Superior temporal gyrus (tissue), 1 donor: ENCODE data around the gene NXT1.

Experiments used
- DNase-seq: peaks from one replicate; pipeline ENCODE4 v3.0.0-alpha.2; 2016; ENCODE audit errors: extremely low spot score

Gene NXT1

DNA sequence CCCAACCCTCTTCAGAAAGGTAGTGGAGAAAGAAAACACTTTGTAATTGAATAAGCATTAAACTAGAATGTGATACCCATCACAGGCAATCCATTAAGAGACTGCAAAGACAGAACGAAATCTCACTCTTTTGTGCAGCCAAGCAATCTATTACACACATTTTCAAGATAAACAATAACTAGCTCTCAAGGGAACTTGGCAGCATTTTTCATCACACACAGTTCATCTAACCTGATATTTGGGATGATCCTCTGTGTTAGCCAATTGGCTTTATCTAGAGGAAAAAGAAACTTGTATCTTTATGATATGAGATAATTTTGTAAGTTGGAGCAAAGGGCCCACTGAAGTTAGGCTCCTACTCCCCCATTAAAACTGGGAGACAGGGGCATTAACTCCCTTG, 9.9 kb downstream of the NXT1 start:
- DNase-seq = no peak

DNA sequence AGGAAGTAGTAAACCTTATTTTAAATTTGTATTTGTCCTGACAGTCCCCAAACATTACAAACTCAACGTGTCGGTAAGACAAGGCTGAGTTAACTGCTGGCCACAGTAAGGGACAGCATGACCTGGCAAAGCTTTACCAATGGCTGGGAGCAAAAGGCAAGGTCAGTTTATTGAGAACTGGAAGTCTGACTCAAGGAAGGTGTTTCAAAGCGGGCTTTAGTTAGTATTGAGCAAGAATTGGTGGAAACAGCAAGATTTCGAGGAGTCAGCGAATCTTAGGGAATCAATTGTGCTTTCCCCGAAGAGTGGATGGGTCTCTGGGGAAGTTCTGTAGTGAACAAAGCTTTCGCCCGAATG, 10.5 kb downstream of the NXT1 start:
- peak; percentile 60 for DNase-seq

DNA sequence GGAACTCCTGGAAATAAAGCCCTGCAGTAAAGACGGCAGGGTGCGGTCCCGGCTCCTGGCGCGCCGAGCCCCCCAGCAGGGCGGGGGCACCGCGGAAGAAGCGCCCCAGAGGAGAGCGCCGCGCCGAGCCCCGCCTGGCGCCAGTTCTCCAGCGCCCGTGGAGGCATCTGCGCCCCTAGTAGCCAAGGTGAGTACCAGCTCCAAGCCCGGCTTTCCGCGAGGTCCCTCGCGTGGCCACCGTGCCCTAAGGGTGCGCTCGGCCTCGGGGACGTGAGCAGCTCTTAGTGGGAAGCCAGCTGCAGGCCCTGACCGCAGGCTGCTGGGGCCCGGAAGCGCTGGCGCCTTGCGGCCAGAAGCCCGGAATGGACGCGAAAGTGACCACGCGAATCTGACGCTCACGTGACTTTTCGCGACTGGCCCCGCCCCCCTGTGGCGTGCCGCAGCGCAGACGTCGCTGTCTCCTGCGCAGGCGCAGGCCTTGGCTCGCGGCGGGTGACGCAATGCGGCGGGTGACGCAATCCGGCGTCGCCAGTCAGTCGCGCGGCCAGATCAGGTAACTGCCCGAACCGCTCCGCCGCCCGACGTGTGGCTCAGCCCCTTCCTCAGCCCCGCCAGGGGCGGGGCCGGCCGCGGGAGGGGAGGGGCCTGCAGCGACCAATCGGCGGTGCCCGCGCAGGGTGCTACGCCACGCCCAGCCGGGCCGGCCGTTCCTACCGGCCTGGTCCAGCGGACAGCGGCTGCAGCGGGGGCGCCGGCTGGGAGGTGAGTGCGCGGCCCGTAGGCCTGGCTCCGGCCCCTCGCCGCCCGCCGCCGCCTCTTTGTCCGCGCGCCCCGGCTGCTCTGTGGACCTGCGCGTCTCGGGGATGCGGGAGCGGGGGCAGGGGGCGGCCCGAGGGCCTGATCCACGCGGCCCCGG, 11.1 kb downstream of the NXT1 start, which contains the start of gene GZF1:
Gene GZF1 (plus strand): TSS at position 707 of the 916 bp plus-strand sequence. CDS start 2,202 bp downstream, outside the sequence.
- peak; percentile 98 for DNase-seq

GRCh38 chr20:23362392-23363256, 12.0 kb downstream of the NXT1 start:
- DNase-seq = no peak

- no peak for DNase-seq
Measured at GRCh38 chr20:23363257-23363649, 12.7 kb downstream of the NXT1 start.

GRCh38 chr20:23365390-23366165, 15.0 kb downstream of the NXT1 start:
- no peak for DNase-seq

GRCh38 chr20:23366384-23366783, 15.8 kb downstream of the NXT1 start:
- no peak for DNase-seq

GRCh38 chr20:23367770-23368169, 17.2 kb downstream of the NXT1 start:
- DNase-seq = no peak

- no peak for DNase-seq
Measured at GRCh38 chr20:23368316-23369071, 17.9 kb downstream of the NXT1 start.

- DNase-seq = no peak
Measured at GRCh38 chr20:23369072-23369823, 18.7 kb downstream of the NXT1 start.

GRCh38 chr20:23370274-23370673, 19.7 kb downstream of the NXT1 start:
- DNase-seq = no peak

DNA sequence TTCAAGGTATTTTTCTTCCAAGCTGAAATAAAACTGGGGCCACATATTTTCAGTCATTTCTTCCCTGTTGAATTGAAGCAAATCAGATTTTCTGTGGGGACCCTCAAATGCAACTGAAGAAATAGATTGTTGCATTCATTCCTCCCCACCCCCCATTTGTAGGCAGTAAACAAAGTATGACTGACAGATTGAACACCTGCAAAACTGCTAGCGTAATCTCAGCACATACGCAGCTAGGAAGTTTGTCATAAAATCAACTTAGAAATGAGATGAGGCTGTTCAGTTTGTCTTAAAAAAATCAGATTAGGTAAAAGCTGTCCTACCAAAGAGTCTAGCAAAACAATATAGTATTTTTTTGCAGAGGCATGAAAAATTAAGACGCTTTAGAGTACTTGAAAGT, 20.3 kb downstream of the NXT1 start:
- no peak for DNase-seq

DNA sequence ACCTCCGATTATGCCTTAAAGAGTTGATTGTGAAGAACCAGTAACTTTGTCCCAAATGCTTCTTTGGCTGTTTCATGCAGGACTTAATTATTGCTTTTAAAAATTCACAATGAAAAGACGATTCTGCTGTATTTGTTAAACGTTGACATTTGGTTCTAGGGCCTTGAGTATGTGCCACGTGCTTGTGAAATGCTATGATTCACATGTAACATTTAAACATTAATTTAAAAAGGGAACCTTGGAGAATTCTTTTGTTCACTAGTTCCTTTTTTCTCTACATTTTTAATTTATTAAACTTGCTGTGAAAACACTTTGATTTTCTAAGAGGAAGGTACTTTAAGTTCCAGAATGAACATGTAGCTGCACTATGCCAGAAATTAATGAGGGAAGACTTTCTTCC, 20.9 kb downstream of the NXT1 start:
- DNase-seq = no peak

DNA sequence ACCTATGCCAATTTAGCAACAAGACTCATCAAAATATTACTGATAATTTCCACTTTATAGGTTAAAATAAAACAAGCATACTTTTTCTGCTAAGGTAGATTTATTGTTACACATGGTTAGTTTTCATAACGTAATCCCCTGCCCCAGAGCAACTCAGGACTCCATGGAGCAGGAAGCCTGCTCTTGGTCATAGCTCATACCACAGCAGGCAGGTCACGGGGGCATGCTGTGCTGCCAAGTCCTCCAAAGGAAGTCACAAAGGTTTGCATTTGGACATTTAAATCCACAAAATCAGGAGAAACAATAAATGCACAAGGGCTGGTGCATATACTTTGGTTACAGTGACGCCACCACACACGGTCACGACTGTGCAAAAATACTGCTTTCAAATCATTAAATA, 23.9 kb downstream of the NXT1 start:
- DNase-seq = no peak

- no peak for DNase-seq
Measured at GRCh38 chr20:23375827-23376226, 25.2 kb downstream of the NXT1 start.

DNA sequence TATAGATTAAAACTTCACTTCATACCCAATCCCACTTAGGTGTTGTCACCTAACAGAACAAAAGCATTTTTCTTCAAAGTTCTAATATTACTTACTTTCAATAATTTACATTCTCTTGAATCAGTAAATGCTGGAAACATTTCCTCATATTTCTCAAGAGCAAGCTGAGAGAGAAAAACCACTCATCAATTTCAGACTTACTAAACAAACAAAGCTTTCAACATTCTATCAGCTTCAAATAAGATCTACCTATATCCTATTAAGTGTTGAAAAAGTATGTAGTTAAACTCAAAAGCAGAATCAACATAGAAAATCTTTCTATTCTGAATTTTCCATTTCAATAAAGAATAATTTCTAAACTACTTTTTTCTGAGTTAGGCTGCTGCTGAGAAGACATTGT, 29.2 kb downstream of the NXT1 start:
- DNase-seq = no peak

GRCh38 chr20:23381876-23382275, 31.3 kb downstream of the NXT1 start:
- no peak for DNase-seq

DNA sequence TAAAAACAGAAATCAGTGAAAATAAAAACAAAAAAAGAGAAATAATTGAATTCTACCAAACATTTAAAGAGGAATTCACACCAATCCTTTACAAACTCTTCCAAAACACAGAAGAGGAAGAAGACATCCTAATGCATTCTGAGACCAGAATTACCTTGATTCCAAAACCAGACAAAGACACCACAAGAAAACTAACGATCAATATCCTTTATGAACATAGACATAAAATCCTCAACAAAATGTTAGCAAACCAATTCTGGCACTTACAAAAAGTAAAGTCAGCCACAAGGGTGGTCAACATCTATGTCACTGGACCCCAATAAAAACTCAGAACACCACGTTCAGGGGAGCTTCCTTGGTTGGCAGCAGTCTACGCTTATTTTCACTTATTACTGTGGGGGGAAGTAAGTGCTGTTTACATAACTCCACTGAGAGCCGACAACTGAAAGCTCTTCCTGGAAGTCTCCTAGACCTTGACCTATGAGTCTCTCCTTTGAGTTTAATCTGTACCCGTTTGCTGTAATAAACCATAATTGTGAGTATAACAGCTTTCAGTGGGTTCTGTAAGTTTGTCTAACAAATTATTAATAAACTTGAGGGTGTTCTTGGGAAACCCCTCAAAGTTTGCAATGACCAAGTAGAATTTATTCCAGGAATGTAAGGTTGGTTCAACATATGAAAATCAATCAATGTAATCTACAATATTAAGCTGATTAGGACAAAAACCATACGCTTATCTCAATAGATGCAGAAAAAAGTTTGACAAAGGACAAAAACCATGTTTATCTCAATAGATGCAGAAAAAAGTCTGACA, 35.9 kb downstream of the NXT1 start:
- no peak for DNase-seq

- DNase-seq = no peak
Measured at GRCh38 chr20:23387118-23387443, 36.5 kb downstream of the NXT1 start.
